Omental fat pad (tissue), 4 donors: ENCODE measurements around the gene WNT1. TPM values are rescaled to one million over a fixed set of nuclear protein-coding genes. Genes with fewer than 3 reads are reported as not detected.

Source experiments
- ATAC-seq: fragments of 150-250 bp; one replicate; pipeline ENCODE4 v1.9.1; 2016; ENCODE audit warnings: mild to moderate bottlenecking, moderate library complexity; ENCODE audit not compliant: low FRiP score
- DNase-seq: peaks from one replicate; pipeline ENCODE4 v3.0.0-alpha.2; 2019; ENCODE audit warnings: low spot score
- total RNA-seq, 4 donors: library from RNA; depleted of rRNA; stranded (reverse); fragments of >200 nt; gene quantifications; one replicate each; pipeline ENCODE4 v1.1.0, GENCODE V29; 2016
- TF ChIP-seq, protein P1 (sequence below), 3 donors: fragments of 450-650 bp; IDR thresholded peaks; one replicate each; pipeline ENCODE4 v1.5.1; 2016 to 2017; ENCODE audit warnings: antibody characterized with exemption in 3 of 3, mild to moderate bottlenecking in 3 of 3, moderate library complexity in 2 of 3

The WNT1 gene
- total RNA-seq, 4 donors from 2014 or later: 0.60 TPM; not detected in 3

DNA sequence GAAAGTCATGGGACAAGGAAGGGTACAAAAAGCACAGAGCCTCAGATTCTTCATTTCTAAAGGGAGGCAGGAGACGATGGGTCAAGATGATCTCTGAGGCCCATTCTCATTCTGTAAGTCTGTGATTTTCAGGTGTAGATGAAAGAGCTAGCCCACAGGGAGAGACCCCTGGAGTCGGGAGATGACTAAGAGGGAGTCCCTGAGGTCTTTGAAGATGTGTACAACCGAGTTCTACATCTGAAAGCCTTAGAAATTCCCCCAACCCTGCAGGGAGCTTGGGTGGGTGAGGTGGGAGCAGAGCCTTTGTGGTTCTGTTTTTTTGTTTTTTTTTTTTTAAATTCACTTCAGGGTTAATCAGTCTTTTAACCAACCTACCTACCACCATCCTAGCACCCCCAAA, 9.7 kb upstream of the WNT1 start:
- TF ChIP-seq, protein P1, sequence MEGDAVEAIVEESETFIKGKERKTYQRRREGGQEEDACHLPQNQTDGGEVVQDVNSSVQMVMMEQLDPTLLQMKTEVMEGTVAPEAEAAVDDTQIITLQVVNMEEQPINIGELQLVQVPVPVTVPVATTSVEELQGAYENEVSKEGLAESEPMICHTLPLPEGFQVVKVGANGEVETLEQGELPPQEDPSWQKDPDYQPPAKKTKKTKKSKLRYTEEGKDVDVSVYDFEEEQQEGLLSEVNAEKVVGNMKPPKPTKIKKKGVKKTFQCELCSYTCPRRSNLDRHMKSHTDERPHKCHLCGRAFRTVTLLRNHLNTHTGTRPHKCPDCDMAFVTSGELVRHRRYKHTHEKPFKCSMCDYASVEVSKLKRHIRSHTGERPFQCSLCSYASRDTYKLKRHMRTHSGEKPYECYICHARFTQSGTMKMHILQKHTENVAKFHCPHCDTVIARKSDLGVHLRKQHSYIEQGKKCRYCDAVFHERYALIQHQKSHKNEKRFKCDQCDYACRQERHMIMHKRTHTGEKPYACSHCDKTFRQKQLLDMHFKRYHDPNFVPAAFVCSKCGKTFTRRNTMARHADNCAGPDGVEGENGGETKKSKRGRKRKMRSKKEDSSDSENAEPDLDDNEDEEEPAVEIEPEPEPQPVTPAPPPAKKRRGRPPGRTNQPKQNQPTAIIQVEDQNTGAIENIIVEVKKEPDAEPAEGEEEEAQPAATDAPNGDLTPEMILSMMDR (IDR thresholded peaks at IDR 0.05): no peak
- ATAC-seq (no peak), DNase-seq (no peak)

DNA sequence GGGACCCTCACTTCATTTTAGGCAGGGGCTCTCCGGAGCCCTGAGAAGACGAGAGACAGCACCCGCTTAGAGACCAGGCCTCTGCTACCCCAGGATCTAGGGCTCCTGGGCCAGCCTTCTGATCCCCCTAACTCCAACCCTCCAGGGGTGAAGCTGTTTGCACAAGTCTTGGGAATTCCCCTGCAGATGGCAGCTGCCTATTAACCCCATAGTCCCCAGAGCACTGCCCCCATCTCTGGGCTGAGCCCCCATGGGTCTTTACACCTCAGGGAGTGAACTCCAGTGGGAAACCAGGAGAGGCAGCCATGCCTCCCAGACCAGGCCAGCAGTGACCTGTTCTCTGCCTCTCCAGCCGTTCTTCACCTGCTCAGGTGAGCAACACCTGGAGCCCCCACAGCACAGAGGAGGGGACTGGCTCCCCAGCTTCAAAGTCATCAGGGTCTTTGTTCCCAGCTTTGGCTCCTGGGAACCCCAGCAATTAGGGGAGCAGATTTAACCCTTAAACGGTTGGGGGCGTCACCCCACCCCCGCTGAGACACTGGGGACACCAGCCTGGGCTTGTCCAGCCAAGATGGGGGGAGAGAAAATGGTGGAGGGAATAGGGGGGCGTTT, 8.9 kb upstream of the WNT1 start:
- DNase-seq (no peak), ATAC-seq (no peak)
- TF ChIP-seq, protein P1 (IDR thresholded peaks at IDR 0.05): no peak

DNA sequence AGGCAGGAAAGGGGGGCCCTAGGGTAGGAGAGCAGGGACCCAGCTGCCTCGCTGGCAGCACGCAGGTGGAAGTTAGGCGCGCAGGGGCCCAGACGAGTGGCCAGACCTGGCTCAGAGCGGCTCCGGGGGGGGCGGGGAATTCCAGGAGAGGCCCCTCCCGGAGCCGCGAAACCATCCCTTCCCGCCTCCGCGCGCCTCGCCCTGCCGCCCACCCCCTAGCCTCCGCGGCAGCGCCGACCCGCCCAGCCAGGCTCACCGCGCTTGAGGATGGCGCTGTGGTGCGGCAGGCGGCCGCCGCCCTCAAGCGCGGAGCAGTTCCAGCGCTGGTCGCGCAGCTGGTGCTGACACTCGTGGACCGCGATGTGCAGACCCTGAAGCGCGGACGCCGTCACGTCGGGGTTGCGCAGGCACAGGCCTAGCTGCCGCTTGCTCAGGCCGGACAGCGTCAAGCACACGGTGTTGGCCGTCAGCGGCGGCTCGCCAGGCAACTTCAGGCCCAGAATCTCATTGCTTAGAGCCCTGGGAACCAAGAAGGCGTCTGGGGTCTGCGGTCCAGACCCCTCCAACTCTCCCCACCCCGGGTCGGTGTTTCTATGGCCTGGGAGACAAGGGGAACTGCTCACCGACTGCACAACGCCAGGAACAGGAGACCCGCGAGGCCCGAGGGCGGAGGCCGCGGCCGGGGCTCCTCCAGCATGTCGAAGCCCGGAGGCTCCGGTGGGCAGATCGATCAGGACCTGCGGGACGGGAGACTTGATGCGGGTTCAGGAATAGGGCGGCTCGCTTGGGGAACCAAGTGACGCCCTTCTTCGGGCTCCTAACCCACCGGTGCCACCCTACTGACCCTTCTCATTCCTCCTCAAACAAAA, 8.1 kb upstream of the WNT1 start:
- peak; percentile 67 for ATAC-seq
- DNase-seq: no peak

DNA sequence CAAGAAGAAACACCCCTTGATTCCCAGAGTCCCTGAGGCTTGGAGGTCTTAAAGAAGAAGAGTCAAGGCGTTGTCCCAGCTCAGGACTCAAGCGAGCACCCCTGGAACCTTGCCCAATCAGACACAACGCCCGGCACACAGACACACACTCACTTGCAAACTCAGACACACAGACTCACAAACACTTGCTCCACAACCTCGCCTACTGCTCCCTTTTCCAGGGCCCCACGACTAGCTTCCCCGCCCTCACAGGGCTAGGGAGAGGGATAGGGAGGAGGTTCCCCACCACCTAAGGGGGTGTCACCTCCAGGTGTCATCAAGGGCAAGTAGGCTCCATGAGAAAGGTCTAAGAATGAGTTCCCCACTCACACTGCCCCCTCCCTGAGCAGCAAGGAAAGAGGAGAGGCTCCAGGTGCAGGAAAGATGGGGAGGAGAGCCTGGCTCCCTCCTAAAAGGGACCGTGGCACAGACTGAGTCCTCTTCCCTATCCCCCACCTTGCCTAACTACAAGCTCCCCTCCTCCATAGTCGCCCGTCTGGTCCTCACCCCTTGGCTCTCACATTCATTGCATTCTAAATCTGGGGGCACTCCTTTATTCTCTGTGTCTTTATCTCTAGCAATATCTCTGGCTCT, 7.3 kb upstream of the WNT1 start:
- TF ChIP-seq, protein P1 (IDR thresholded peaks at IDR 0.05): no peak
- DNase-seq: no peak
- ATAC-seq: no peak

More for the DNA sequence above, 8.1 kb upstream of the WNT1 start:
- TF ChIP-seq, protein P1 (IDR thresholded peaks at IDR 0.05): no peak

DNA sequence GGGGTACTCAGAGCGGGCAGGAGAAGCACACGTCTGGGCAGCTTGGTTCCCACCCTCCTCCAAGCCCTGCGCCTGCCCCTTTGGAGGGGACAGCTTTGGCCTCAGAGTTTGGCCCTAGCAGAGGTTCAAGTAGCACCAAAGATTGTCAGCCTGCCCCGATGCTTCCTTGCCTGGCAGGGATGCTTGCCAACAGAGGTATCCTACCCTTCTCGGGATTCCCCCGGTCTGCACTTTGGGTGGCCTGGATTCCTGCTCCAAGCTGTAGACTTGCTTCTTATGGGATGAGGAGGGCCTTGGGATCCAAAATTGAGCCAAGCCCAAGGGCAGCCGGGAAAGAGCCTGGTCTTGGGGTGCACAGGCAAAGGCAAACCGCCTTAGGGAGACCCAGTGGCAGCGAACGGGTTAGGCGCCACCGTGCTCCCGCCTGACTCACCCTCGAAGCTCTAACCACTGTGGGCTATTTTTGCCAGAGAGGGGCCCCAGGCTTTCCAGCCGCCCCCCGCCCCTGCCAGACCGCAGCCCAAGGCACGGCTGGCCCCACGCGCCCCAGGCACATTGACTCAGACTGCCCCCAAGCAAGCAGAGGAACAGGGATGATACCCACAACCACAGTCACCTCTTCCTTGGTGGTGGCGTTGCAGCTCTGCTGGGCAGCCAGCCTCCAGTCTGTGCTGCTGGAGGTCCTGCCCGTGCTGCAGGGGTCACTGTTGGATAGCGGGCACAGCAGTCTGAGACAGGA, 5.7 kb upstream of the WNT1 start:
- TF ChIP-seq, protein P1 (IDR thresholded peaks at IDR 0.05): no peak
- no peak for ATAC-seq
- no peak for DNase-seq

DNA sequence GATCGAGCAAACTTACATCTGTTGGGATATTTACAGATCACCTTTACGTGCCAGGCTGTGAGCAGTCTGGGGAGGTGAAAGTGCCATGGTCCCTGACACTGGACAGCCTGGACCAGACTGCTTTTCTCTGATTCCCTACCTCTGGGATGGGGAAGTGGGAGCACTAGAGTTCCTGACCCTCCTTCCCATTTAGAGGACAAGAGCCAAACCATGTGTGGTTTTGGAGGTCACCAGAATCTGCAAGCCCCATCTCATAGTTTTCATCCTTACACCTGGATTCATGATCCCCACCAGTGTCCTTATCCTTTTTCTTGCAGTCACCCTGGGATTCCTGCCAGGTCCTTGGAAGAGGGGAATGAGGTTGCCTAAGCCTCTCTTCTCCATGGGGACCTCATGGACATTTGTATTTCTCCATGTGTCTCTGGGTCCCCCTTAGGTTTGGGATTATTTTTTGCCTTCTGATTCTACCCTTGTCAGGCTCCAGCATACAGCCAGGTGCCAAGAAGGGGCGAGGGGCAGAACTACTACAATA, 5.1 kb upstream of the WNT1 start:
- TF ChIP-seq, protein P1 (IDR thresholded peaks at IDR 0.05): no peak
- DNase-seq (no peak), ATAC-seq (no peak)
